K562 (cell line): Measurements from ENCODE around the gene GPX2. TPM values are rescaled to one million over a fixed set of nuclear protein-coding genes. Genes with fewer than 3 reads are reported as not detected.
A peak's percentile ranks its signal among the peaks of the same experiment; 100 is the strongest.

Experiments used
- ATAC-seq: fragments of 200-7000 bp; cut with Tn5 transposase; 3 replicates; pipeline ENCODE4 v1.9.1; 2020; ENCODE audit warnings: moderate library complexity
- BruUV-seq: library from RNA; stranded (reverse); fragments of 400-500 nt; replicated peaks from 2 replicates; lab custom pipeline; 2021; lab: Mats Ljungman, UMichigan
- CTCF ChIA-PET: fragments of 300-600 bp; formaldehyde crosslinking; extraction: SDS; loops from one replicate; lab custom pipeline; 2021; ENCODE audit warnings: low intra/inter-chr PET ratio; lab: Yijun Ruan, JAX
- POLR2A ChIA-PET: fragments of 300-600, 350-650 bp; sonication (Branson Sonifier 250); formaldehyde crosslinking; extraction: SDS; loops from one replicate; lab custom pipeline; 2021; ENCODE audit warnings: antibody characterized with exemption, inconsistent platforms; lab: Yijun Ruan, JAX
- DNase-seq, 4 experiments: peaks; one replicate each; pipeline versions ENCODE4 v3.0.0 to v3.0.0-alpha.2; 2011 to 2018; ENCODE audit warnings: low spot score in 3 of 4, mixed read lengths in 3 of 4; ENCODE audit errors: extremely low read depth in 1 of 4
- FAIRE-seq: peaks from 2 replicates; lab custom pipeline; 2011; peaks lifted over from hg19 to GRCh38; lab: Jason Lieb, UNC
- H2AFZ ChIP-seq: 2 replicates; pipeline ENCODE4 v1.6.0; 2011; ENCODE audit warnings: low read depth, low read length, control low read depth, inconsistent platforms
- H3K27ac ChIP-seq: fragments of 200-600 bp; 3 replicates; pipeline ENCODE4 v1.8.0; 2011; ENCODE audit warnings: low read depth, mild to moderate bottlenecking, control low read depth, inconsistent platforms, low read length, moderate library complexity, mixed read lengths; ENCODE audit errors: extremely low read depth
- H3K27me3 ChIP-seq, 2 experiments: fragments of 300-600 bp in 1 of 2; 2 replicates in 1 of 2; 3 replicates in 1 of 2; pipeline versions ENCODE4 v1.6.0 to v1.8.0; 2011; ENCODE audit warnings: inconsistent platforms in 2 of 2, low read length in 2 of 2, mild to moderate bottlenecking in 1 of 2, mixed read lengths in 1 of 2, moderate library complexity in 1 of 2; ENCODE audit not compliant: control insufficient read depth in 2 of 2, insufficient read depth in 2 of 2
- H3K36me3 ChIP-seq: fragments of 300-600 bp; 3 replicates; pipeline ENCODE4 v1.8.0; 2011; ENCODE audit warnings: mild to moderate bottlenecking, low read length, inconsistent platforms; ENCODE audit not compliant: control insufficient read depth, insufficient read depth
- H3K4me1 ChIP-seq, 2 experiments: fragments of 200-600 bp in 1 of 2; replicated peaks in 1 of 2; 2 replicates in 1 of 2; 3 replicates in 1 of 2; pipeline versions ENCODE4 v1.5.1 to v1.8.0; 2011; ENCODE audit warnings: inconsistent platforms in 2 of 2, low read length in 2 of 2, mild to moderate bottlenecking in 1 of 2, mixed read lengths in 1 of 2, moderate library complexity in 1 of 2; ENCODE audit not compliant: control insufficient read depth in 2 of 2, insufficient read depth in 2 of 2
- H3K4me2 ChIP-seq: 2 replicates; pipeline ENCODE4 v1.6.1; 2011; ENCODE audit warnings: low read length, control low read depth, inconsistent platforms, mixed read lengths; ENCODE audit not compliant: insufficient read depth
- H3K4me3 ChIP-seq: fragments of 200-600 bp; sonication (generic), shearing (Covaris generic); 2 replicates; pipeline ENCODE4 v1.5.1; 2016; ENCODE audit warnings: control low read depth, inconsistent platforms
- H3K79me2 ChIP-seq: fragments of 200-600 bp; 3 replicates; pipeline ENCODE4 v1.8.0; 2011; ENCODE audit warnings: low read length, inconsistent platforms; ENCODE audit not compliant: control insufficient read depth, insufficient read depth
- H3K9ac ChIP-seq, 2 experiments: 2 replicates each; pipeline versions ENCODE4 v1.6.0 to v1.6.1; 2011; ENCODE audit warnings: low read depth in 2 of 2, low read length in 2 of 2, control low read depth in 1 of 2, inconsistent platforms in 1 of 2, mild to moderate bottlenecking in 1 of 2, mixed read lengths in 1 of 2; ENCODE audit not compliant: insufficient read depth in 1 of 2
- H3K9me1 ChIP-seq: one replicate; pipeline ENCODE4 v1.6.0; 2011; ENCODE audit warnings: inconsistent platforms, mild to moderate bottlenecking, low read length, moderate library complexity; ENCODE audit not compliant: control insufficient read depth, insufficient read depth
- H3K9me3 ChIP-seq: replicated peaks from 2 replicates; pipeline ENCODE4 v1.5.1; 2011; ENCODE audit warnings: low read depth, low read length, inconsistent platforms; ENCODE audit not compliant: control insufficient read depth, insufficient read depth
- H4K20me1 ChIP-seq: replicated peaks from 2 replicates; pipeline ENCODE4 v1.6.1; 2011; ENCODE audit warnings: low read length, inconsistent platforms, mixed read lengths; ENCODE audit not compliant: control insufficient read depth, insufficient read depth
- CBX3 ChIP-seq, 2 experiments: IDR thresholded peaks; 1 replicate in 1 of 2; 2 replicates in 1 of 2; pipeline ENCODE4 v1.6.1; 2012; ENCODE audit warnings: inconsistent platforms in 2 of 2, low read length in 2 of 2, borderline replicate concordance in 1 of 2, control low read depth in 1 of 2
- ELF4 ChIP-seq: fragments of 450-650 bp; formaldehyde crosslinking; IDR thresholded peaks from 2 replicates; pipeline ENCODE4 v1.4.0; 2022; ENCODE audit warnings: missing genetic modification characterization
- ESRRA ChIP-seq: fragments of 450-650 bp; IDR thresholded peaks from 2 replicates; pipeline ENCODE4 v1.6.1; 2014; ENCODE audit warnings: low read depth, mild to moderate bottlenecking, moderate library complexity, borderline replicate concordance
- HMGN3 ChIP-seq: IDR thresholded peaks from 2 replicates; pipeline ENCODE4 v1.6.1; 2011; ENCODE audit warnings: borderline replicate concordance, low read depth, mild to moderate bottlenecking, mixed read lengths, low read length; ENCODE audit not compliant: insufficient read length; ENCODE audit errors: extremely low read depth
- IRF9 ChIP-seq: fragments of 450-650 bp; IDR thresholded peaks from 2 replicates; pipeline ENCODE4 v1.6.1; 2016; ENCODE audit warnings: missing biosample characterization, missing genetic modification characterization
- JUND ChIP-seq, 2 experiments: IDR thresholded peaks; 2 replicates in 1 of 2; 3 replicates in 1 of 2; pipeline ENCODE4 v1.6.1; 2011; ENCODE audit warnings: borderline replicate concordance in 2 of 2, low read depth in 2 of 2, low read length in 2 of 2, improper control_type of control experiment in 1 of 2, missing biosample characterization in 1 of 2, missing genetic modification characterization in 1 of 2, missing genetic modification reagents in 1 of 2
- MEF2A ChIP-seq: IDR thresholded peaks from 2 replicates; pipeline ENCODE4 v1.6.1; 2011; ENCODE audit warnings: low read depth, mild to moderate bottlenecking, low read length, moderate library complexity; ENCODE audit not compliant: control insufficient read depth
- NR4A1 ChIP-seq, 2 experiments: fragments of 250-450 bp in 1 of 2; fragments of 450-650 bp in 1 of 2; sonication (Bioruptor Pico) in 1 of 2; IDR thresholded peaks; 2 replicates each; pipeline versions ENCODE4 v1.4.0 to v1.6.1; 2016 to 2020; ENCODE audit warnings: mild to moderate bottlenecking in 2 of 2, missing compliant biosample characterization in 1 of 2, missing genetic modification characterization in 1 of 2, moderate library complexity in 1 of 2
- POLR2G ChIP-seq: fragments of 200-400 bp; formaldehyde crosslinking; IDR thresholded peaks from 2 replicates; pipeline ENCODE4 v1.6.1; 2017; ENCODE audit warnings: low read depth, mild to moderate bottlenecking, antibody characterized with exemption, low read length, moderate library complexity
- RBFOX2 ChIP-seq: fragments of 200-400 bp; formaldehyde crosslinking; IDR thresholded peaks from 2 replicates; pipeline ENCODE4 v1.6.1; 2017; ENCODE audit warnings: low read depth, mild to moderate bottlenecking, low read length, moderate library complexity
- SRSF7 ChIP-seq: fragments of 200-400 bp; formaldehyde crosslinking; optimal IDR thresholded peaks from 2 replicates; pipeline ENCODE3; 2017; ENCODE audit warnings: mild to moderate bottlenecking, low read depth, low read length
- WHSC1 ChIP-seq: IDR thresholded peaks from one replicate; pipeline ENCODE4 v1.6.1; 2012; ENCODE audit warnings: low read length, control low read depth, inconsistent platforms
- ZFP91 ChIP-seq: sonication (generic); formaldehyde crosslinking; IDR thresholded peaks from 2 replicates; pipeline ENCODE4 v1.8.0; 2022; ENCODE audit warnings: mild to moderate bottlenecking, missing genetic modification reagents
- ZKSCAN8 ChIP-seq: fragments of 200-800 bp; sonication (Bioruptor generic); IDR thresholded peaks from 2 replicates; pipeline ENCODE4 v1.6.1; 2016; ENCODE audit warnings: missing genetic modification characterization, missing compliant biosample characterization
- ZNF232 ChIP-seq: sonication (generic); formaldehyde crosslinking; IDR thresholded peaks from 2 replicates; pipeline ENCODE4 v1.8.0; 2022; ENCODE audit warnings: mild to moderate bottlenecking, missing genetic modification reagents
- ZNF282 ChIP-seq: sonication (generic); formaldehyde crosslinking; IDR thresholded peaks from 2 replicates; pipeline ENCODE4 v1.8.1; 2023; ENCODE audit warnings: missing genetic modification reagents
- ZNF3 ChIP-seq: fragments of 250-450 bp; sonication (Bioruptor Pico); IDR thresholded peaks from 2 replicates; pipeline ENCODE4 v1.5.0; 2021; ENCODE audit warnings: mild to moderate bottlenecking, moderate library complexity
- ZNF830 ChIP-seq: fragments of 250-450 bp; sonication (Bioruptor Pico); IDR thresholded peaks from 2 replicates; pipeline ENCODE4 v1.5.0; 2021; ENCODE audit warnings: mild to moderate bottlenecking
- WGBS: fragments of 100-300 bp; shearing (Covaris generic); methylation state at CpG from one replicate; pipeline ENCODE4 v1.1.6; 2016; ENCODE audit warnings: low coverage, mixed read lengths; ENCODE audit not compliant: insufficient coverage; ENCODE audit errors: missing lambda C conversion rate; 5-methylcytosine and 5-hydroxymethylcytosine counted together
- in situ Hi-C: fragments of 300-500 bp; cut with MboI; formaldehyde crosslinking; loops from 4 replicates; pipeline ENCODE4 v1.15.0; 2018; ENCODE audit warnings: inconsistent platforms, mixed read lengths
- intact Hi-C: fragments of 100-400 bp; cut with micrococcal nuclease; formaldehyde crosslinking; loops from 2 replicates; pipeline ENCODE4 v1.14.2; 2022
- polyA plus RNA-seq, 8 experiments: library from polyadenylated mRNA; depleted of rRNA in 4 of 8; stranded (reverse) in 5 of 8; unstranded in 3 of 8; fragments of >200 nt; fragmentation: Nextera tagmentation in 2 of 8; fragmentation: Illumina TruSeq in 1 of 8; extraction: Ambion mirVana in 2 of 8; extraction: Trizol in 1 of 8; gene quantifications; 2 replicates each; pipeline versions ENCODE4 v1.2.1 to v1.2.3, GENCODE V29; 2011 to 2014; ENCODE audit warnings: inconsistent platforms in 1 of 8, missing spikeins in 1 of 8
- total RNA-seq, 7 experiments: library from RNA; depleted of rRNA in 6 of 7; stranded (reverse); fragments of >200 nt in 6 of 7; fragmentation: Illumina TruSeq in 2 of 7; extraction: Trizol in 2 of 7; gene quantifications; 2 replicates each; pipeline versions ENCODE4 v1.2.1 to v1.2.3, GENCODE V29; 2011 to 2021; ENCODE audit warnings: low replicate concordance in 1 of 7

The GPX2 gene
- total and polyA plus RNA-seq, 9 of the 15 experiments (the other 6 are each of a cell fraction or from before 2014, with no cell fraction given): 0.24 TPM; not detected in 8

DNA sequence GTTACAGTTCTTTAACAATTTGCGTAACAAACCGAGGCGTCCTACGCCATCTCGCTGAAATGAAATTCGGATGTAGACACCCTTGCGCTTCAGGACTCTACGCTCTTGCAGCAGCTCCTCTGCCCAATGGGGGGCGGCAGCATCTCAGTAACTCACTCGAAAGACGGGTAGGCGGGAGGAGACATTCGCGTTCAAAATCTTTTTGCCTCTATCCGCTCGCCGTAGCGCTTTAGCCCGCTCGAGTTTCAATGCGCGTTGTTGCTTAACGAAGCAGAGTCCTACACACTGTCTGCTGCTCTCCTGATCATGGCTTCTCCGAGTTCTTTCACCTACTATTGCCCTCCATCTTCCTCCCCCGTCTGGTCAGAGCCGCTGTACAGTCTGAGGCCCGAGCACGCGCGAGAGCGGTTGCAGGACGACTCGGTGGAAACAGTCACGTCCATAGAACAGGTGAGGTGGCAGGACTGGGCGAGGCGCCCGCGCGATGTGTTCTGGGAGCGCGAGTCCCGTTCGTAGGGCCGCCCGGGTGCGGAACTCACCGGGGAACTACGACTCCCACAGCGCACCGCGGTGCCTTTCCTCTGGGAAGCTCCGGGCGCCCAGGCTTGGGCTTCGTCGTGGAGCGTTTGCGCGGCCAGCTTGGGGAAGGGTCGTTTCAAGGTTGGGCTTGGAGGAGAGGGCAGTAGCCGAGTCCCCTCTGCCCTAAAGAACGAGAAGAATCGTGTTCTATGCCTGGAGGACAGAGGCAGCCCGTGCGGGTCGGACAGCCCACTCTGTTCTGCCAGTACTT lies 44.3 kb upstream of the GPX2 start, which contains the start of gene FNTB:
FNTB (plus strand) TSS at position 248 of the 790 bp plus-strand sequence; CDS start at position 307, 59 bp downstream.
- peak within 1 kb of the TSS; percentile 67 for H3K4me3 ChIP-seq
- peaks cover 30% of the 10 kb centered on the region for H3K79me2 ChIP-seq
- H3K9me3 ChIP-seq: no peaks in the 10 kb centered on the region
- peak within 1 kb of the TSS; percentile 82 to 94 for H3K9ac ChIP-seq
- no peaks in the 10 kb centered on the region for H4K20me1 ChIP-seq
- ChIA-PET CTCF (interaction anchor here (0.8 to 2.0 kb wide), 2 partner anchors 31 to 33 kb away, joined by 3 to 5 read pairs; no protein-coding TSS in a partner anchor), POLR2A (interaction anchor here (0.6 to 1.4 kb wide), 9 partner anchors 10 to 232 kb away, joined by 3 to 7 read pairs (median 3); no protein-coding TSS in a partner anchor)
- DNase-seq: peak; percentile 86 to 93 (median 88)
- intact Hi-C loops (loop anchor here (1.0 to 10.0 kb wide), 5 partner anchors 33 to 428 kb away; partner anchors contain the start of gene MAX), in situ Hi-C loops (no loop called here)
- H2AFZ ChIP-seq: peak within 1 kb of the TSS; percentile 97
- ATAC-seq: peak; percentile 99
- TSS peak; percentile 63 for BruUV-seq
- peaks cover 0 to 4% of the 10 kb centered on the region in 2 experiments; a peak in 3 of 5 replicates for H3K4me1 ChIP-seq
- no peaks in the 10 kb centered on the region for H3K36me3 ChIP-seq
- peak; percentile 98 for FAIRE-seq
- H3K27ac ChIP-seq: peak within 1 kb of the TSS; percentile 83
- H3K27me3 ChIP-seq: no peaks in the 10 kb centered on the region; a peak in 1 of 5 replicates
- peak within 1 kb of the TSS; percentile 92 for H3K4me2 ChIP-seq
- under 1% methylated on average over 54 of the region's 65 CpGs for WGBS
- no peaks in the 10 kb centered on the region for H3K9me1 ChIP-seq
- TF ChIP-seq ZFP91 (CRISPR knock-in tag) (no peak), IRF9 (tag) (no peak), ESRRA (peak; percentile 30; the same call in 1 of the 2 replicates), WHSC1 (no peak), ZKSCAN8 (CRISPR knock-in tag) (no peak), ZNF3 (CRISPR knock-in tag) (no peak), ZNF830 (CRISPR knock-in tag) (no peak), JUND (IDR thresholded peaks at IDR 0.05; ENCODE audit: borderline replicate concordance, low read depth, low read length) (0 out of 2 replicates have a peak, but pooled peaks have one; percentile 14), JUND (tag; IDR thresholded peaks at IDR 0.05; ENCODE audit: borderline replicate concordance, low read depth, low read length) (no peak; the same call in 2 of the 3 replicates), POLR2G (peak; percentile 78), SRSF7 (no peak), RBFOX2 (peak; percentile 80), ZNF232 (CRISPR knock-in tag) (no peak), MEF2A (no peak), ZNF282 (CRISPR knock-in tag) (no peak), HMGN3 (no peak), CBX3 (IDR thresholded peaks at IDR 0.05; ENCODE audit: borderline replicate concordance in 1 of 2, low read length in 2 of 2) (no peak), ELF4 (CRISPR knock-in tag) (0 out of 2 replicates have a peak, but pooled peaks have one; percentile 64), NR4A1 (CRISPR knock-in tag; IDR thresholded peaks at IDR 0.05) (no peak), NR4A1 (tag; IDR thresholded peaks at IDR 0.05) (no peak)
